ENCODE results near the gene RASSF8.

The RASSF8 gene

DNA sequence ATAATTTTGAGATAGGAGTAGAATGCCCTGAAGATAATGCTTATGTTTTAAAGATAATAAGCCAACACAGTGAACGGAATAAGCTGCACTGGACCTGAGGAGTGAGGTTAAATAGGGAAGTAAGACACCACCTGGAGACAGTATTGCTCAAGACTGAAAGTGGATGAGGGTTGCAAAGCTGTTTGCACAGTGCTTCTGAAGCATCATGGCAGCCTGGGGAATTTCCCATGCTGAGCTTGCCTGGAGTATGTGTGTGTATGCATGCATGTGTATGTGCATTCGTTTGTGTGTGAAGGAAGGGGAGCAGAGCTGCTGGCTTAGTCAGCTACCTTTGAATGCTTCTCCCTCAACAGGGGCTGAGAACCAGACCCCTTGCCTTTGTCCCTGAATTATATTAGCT lies 130.5 kb downstream of the RASSF8 start:
- in situ Hi-C loops (cut with HindIII; ENCODE audit: low pct_ligation_motif_present, low sequenced_read_pairs): no loop called here
- H3K27ac ChIP-seq: no peak overlapping the region
- TF ChIP-seq, protein P1, sequence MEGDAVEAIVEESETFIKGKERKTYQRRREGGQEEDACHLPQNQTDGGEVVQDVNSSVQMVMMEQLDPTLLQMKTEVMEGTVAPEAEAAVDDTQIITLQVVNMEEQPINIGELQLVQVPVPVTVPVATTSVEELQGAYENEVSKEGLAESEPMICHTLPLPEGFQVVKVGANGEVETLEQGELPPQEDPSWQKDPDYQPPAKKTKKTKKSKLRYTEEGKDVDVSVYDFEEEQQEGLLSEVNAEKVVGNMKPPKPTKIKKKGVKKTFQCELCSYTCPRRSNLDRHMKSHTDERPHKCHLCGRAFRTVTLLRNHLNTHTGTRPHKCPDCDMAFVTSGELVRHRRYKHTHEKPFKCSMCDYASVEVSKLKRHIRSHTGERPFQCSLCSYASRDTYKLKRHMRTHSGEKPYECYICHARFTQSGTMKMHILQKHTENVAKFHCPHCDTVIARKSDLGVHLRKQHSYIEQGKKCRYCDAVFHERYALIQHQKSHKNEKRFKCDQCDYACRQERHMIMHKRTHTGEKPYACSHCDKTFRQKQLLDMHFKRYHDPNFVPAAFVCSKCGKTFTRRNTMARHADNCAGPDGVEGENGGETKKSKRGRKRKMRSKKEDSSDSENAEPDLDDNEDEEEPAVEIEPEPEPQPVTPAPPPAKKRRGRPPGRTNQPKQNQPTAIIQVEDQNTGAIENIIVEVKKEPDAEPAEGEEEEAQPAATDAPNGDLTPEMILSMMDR (IDR thresholded peaks at IDR 0.05; ENCODE audit: low read depth, low read length, missing control alignments): no peak
- no peak overlapping the region for H3K4me3 ChIP-seq (ENCODE audit: low read depth, low read length)
- DNase-seq: no peak
- H3K27me3 ChIP-seq (replicated peaks): no peaks in the 10 kb centered on the region
- no peaks in the 10 kb centered on the region for H3K36me3 ChIP-seq (replicated peaks)

DNA sequence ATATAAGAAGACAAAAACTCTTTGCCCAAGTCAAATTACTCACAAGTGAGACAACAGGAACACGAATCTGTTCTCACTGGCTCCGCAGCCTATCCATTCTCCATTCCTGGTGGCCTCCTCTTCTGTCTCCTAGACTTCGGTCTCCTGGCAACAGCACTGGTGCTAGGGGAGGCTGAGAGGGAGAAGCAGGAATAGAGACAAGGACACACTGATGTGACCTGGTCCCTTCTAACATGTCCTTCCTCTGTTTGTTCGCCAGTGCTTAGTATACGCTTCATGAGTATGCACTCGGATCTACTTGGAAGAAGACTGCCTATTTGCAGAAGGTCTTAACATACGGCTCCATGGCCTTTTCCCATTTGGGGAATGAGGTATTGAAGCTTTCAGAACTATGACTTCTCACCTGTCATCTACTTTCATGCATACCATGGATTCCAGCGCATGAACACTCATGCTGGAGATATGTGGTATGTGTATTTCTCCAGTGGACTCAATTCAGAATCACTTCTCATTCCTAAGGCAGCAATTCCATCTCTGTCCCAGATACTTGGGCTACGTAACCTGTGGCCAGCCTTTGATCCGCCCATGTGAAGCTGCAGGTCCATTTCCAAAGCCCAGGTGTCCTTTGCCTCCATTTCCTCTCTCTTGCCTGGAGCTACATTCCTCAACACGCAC lies 132.5 kb downstream of the RASSF8 start:
- H3K27me3 ChIP-seq (replicated peaks): no peaks in the 10 kb centered on the region
- H3K4me3 ChIP-seq (ENCODE audit: low read depth, low read length): no peak overlapping the region
- TF ChIP-seq, protein P1 (IDR thresholded peaks at IDR 0.05; ENCODE audit: low read depth, low read length, missing control alignments): no peak
- no peak for DNase-seq
- in situ Hi-C loops (cut with HindIII; ENCODE audit: low pct_ligation_motif_present, low sequenced_read_pairs): no loop called here
- H3K27ac ChIP-seq: no peak overlapping the region
- no peaks in the 10 kb centered on the region for H3K36me3 ChIP-seq (replicated peaks)

DNA sequence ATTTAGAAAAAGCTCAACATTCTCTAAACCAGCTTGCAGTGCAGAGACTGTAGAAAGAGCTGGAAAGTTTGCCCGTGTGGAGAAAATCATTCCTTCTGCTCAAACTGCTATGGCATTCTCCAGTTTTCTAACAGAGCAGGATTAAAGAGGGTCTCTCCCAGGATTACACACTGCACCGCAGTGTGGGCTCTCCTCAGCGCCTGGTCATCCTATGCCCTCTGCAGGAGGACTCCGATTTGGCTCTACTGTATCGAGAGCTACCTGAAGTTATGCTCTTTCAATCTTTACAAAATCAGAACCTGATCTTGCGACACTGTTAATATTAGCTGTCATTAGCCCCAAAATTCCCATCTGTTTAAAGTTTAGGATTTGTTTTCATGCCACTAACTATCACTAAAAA lies 133.3 kb downstream of the RASSF8 start:
- no peaks in the 10 kb centered on the region for H3K36me3 ChIP-seq (replicated peaks)
- no peaks in the 10 kb centered on the region for H3K27me3 ChIP-seq (replicated peaks)
- no peak overlapping the region for H3K4me3 ChIP-seq (ENCODE audit: low read depth, low read length)
- in situ Hi-C loops (cut with HindIII; ENCODE audit: low pct_ligation_motif_present, low sequenced_read_pairs): no loop called here
- TF ChIP-seq, protein P1 (IDR thresholded peaks at IDR 0.05; ENCODE audit: low read depth, low read length, missing control alignments): peak; percentile 59
- no peak for DNase-seq
- no peak overlapping the region for H3K27ac ChIP-seq

DNA sequence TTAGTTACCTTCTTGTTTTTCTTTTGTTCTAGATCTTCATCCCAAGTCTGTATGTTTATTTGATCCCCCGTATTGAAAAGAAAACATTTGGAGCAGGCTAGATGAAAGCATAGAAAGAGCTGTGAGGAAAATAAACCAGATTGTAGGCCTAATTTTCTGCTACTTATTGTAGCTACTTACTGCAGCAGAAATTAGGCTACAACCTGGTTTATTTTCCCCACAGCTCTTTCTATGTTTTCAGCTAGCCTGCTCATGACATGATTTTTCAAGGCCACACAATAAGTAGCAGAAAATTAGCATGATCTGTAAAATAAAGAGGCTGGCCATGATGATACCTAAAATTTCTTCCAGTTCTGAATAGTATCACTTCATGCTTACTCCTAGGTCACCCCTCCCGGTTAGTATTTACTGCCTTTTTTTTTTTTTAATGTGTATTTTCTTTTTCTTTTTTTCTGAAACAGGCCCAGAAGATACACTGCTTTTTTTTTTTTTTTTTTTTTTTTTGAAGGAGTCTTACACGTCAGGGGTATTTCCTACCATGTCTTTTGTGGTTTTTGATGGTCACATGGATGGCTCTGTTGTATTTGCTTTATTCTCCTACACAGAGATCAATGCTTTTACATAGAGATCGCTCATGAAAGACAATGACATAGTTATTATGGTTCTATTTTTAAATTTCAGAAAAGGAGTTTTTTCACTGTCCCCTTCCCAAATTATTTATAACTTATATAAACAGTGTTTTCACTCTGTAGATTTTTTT lies 134.0 kb downstream of the RASSF8 start:
- TF ChIP-seq, protein P1 (IDR thresholded peaks at IDR 0.05; ENCODE audit: low read depth, low read length, missing control alignments): no peak
- in situ Hi-C loops (cut with HindIII; ENCODE audit: low pct_ligation_motif_present, low sequenced_read_pairs): no loop called here
- H3K27me3 ChIP-seq (replicated peaks): no peaks in the 10 kb centered on the region
- no peaks in the 10 kb centered on the region for H3K36me3 ChIP-seq (replicated peaks)
- peak; percentile 47 for DNase-seq
- no peak overlapping the region for H3K4me3 ChIP-seq (ENCODE audit: low read depth, low read length)
- peak overlapping the region; percentile 8 for H3K27ac ChIP-seq

DNA sequence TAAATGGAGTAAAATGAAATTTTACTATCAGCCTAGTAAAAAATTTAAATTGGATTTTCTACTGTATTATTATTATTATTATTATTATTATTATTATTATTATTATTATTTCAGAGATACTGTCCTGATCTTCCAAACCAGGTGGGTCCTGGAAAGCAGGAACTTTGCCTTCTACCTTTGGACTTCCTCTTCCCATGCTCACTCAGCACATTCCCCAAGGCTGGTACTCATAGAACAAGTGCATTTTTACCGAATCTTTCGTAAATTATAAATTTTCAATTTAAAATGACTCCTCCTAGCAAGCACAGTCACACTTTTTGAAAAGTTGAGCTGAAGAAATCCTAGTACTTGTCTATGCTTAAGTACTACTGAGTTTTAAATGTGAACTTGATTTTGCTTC lies 136.7 kb downstream of the RASSF8 start:
- Histone ChIP-seq H3K4me3 (ENCODE audit: low read depth, low read length) (no peak overlapping the region), H3K27ac (no peak overlapping the region), H3K36me3 (replicated peaks) (no peaks in the 10 kb centered on the region), H3K27me3 (replicated peaks) (no peaks in the 10 kb centered on the region)
- in situ Hi-C loops (cut with HindIII; ENCODE audit: low pct_ligation_motif_present, low sequenced_read_pairs): no loop called here
- TF ChIP-seq, protein P1 (IDR thresholded peaks at IDR 0.05; ENCODE audit: low read depth, low read length, missing control alignments): no peak
- no peak for DNase-seq

All from brain microvascular endothelial cell (primary cell).